ENCODE results near the gene PRSS48. TPM values are rescaled to one million over a fixed set of nuclear protein-coding genes. Genes with fewer than 3 reads are reported as not detected.

PRSS48 gene
- total and polyA plus RNA-seq, 4 donors: 0.64 TPM; not detected in 3

GRCh38 chr4:151324124-151324751, 47.3 kb downstream of the PRSS48 start:
- Histone ChIP-seq H3K9ac (ENCODE audit: low read depth in 1 of 2, low read length in 2 of 2) (peak overlapping the region; percentile 54 to 72), H3K27ac (ENCODE audit: low read depth in 1 of 2, low read length in 2 of 2) (peak overlapping the region; percentile 97), H3K9me3 (ENCODE audit: control insufficient read depth in 4 of 4, low read length in 3 of 4) (no peaks in the 10 kb centered on the region), H3K27me3 (ENCODE audit: control insufficient read depth in 4 of 4, insufficient read depth in 4 of 4, low read length in 3 of 4) (no peaks in the 10 kb centered on the region), H3K4me1 (ENCODE audit: control insufficient read depth in 4 of 4, insufficient read depth in 4 of 4, low read length in 3 of 4) (peaks cover 2 to 42% (median 22%) of the 10 kb centered on the region in 4 donors), H3K36me3 (ENCODE audit: control insufficient read depth in 4 of 4, insufficient read depth in 3 of 4, low read depth in 1 of 4, low read length in 3 of 4) (no peaks in the 10 kb centered on the region), H3K4me3 (ENCODE audit: low read depth in 1 of 3, low read length in 3 of 3) (peak overlapping the region; percentile 48 to 72 (median 62))
- 14% methylated on average over 12 of the region's 12 CpGs for WGBS
- TF ChIP-seq RXRA (IDR thresholded peaks at IDR 0.05) (no peak), MAX (IDR thresholded peaks at IDR 0.05) (peak; percentile 58), RAD21 (IDR thresholded peaks at IDR 0.05) (peak in 1 of 2 donors; percentile 13), EGR1 (IDR thresholded peaks at IDR 0.05; ENCODE audit: low read depth in 2 of 2) (peak in 1 of 2 donors; percentile 16)
- no peak for DNase-seq (ENCODE audit: low spot score)

GRCh38 chr4:151324752-151325110, 47.8 kb downstream of the PRSS48 start:
- peak overlapping the region; percentile 30 to 72 (median 33) for H3K4me3 ChIP-seq (ENCODE audit: low read depth in 1 of 3, low read length in 3 of 3)
- DNase-seq (ENCODE audit: low spot score): peak; percentile 70
- H3K36me3 ChIP-seq (ENCODE audit: control insufficient read depth in 4 of 4, insufficient read depth in 3 of 4, low read depth in 1 of 4, low read length in 3 of 4): no peaks in the 10 kb centered on the region
- H3K27me3 ChIP-seq (ENCODE audit: control insufficient read depth in 4 of 4, insufficient read depth in 4 of 4, low read length in 3 of 4): no peaks in the 10 kb centered on the region
- H3K4me1 ChIP-seq (ENCODE audit: control insufficient read depth in 4 of 4, insufficient read depth in 4 of 4, low read length in 3 of 4): peaks cover 2 to 42% (median 22%) of the 10 kb centered on the region in 4 donors
- H3K9ac ChIP-seq (ENCODE audit: low read depth in 1 of 2, low read length in 2 of 2): peak overlapping the region; percentile 60 to 93
- TF ChIP-seq JUND (IDR thresholded peaks at IDR 0.05) (peak; percentile 96 to 97), EGR1 (IDR thresholded peaks at IDR 0.05; ENCODE audit: low read depth in 2 of 2) (no peak), ATF3 (IDR thresholded peaks at IDR 0.05) (peak; percentile 96), RAD21 (IDR thresholded peaks at IDR 0.05) (peak in 1 of 2 donors; percentile 10), FOXA1 (IDR thresholded peaks at IDR 0.05) (no peak), REST (IDR thresholded peaks at IDR 0.05) (no peak), SP1 (IDR thresholded peaks at IDR 0.05) (peak; percentile 77), ZBTB33 (IDR thresholded peaks at IDR 0.05) (no peak), GABPA (IDR thresholded peaks at IDR 0.05 in 1 of 2, conservative IDR thresholded peaks at IDR 0.05 in 1 of 2) (no peak), RXRA (IDR thresholded peaks at IDR 0.05) (peak; percentile 92 to 95), YY1 (IDR thresholded peaks at IDR 0.05) (no peak), TAF1 (conservative IDR thresholded peaks at IDR 0.05) (peak; percentile 68), FOXA2 (IDR thresholded peaks at IDR 0.05) (no peak), HNF4A (conservative IDR thresholded peaks at IDR 0.05) (peak; percentile 77 to 89), MAX (IDR thresholded peaks at IDR 0.05) (peak; percentile 71)
- 1% methylated on average over 21 of the region's 21 CpGs for WGBS
- H3K27ac ChIP-seq (ENCODE audit: low read depth in 1 of 2, low read length in 2 of 2): peak overlapping the region; percentile 97
- H3K9me3 ChIP-seq (ENCODE audit: control insufficient read depth in 4 of 4, low read length in 3 of 4): no peaks in the 10 kb centered on the region

All from liver (tissue), 9 donors.